ENCODE results near the gene P4HA2. TPM values are rescaled to one million over a fixed set of nuclear protein-coding genes. Genes with fewer than 3 reads are reported as not detected.

P4HA2 gene
- total and polyA plus RNA-seq, 9 of the 15 experiments (the other 6 are each of a cell fraction or from before 2014, with no cell fraction given), result 9.6 to 50.0 (median 12.7) TPM

- 54% methylated on average over 2 of the region's 2 CpGs for WGBS (ENCODE audit: insufficient coverage, low coverage, missing lambda C conversion rate)
- no peaks in the 10 kb centered on the region for H3K4me1 ChIP-seq (replicated peaks in 1 of 2; ENCODE audit: control insufficient read depth in 2 of 2, insufficient read depth in 2 of 2, low read length in 2 of 2)
- ChIA-PET CTCF (ENCODE audit: low intra/inter-chr PET ratio) (no interaction called here), POLR2A (interaction anchor here (1.1 to 2.2 kb wide), 6 partner anchors 7 to 25 kb away, joined by 3 to 6 read pairs (median 5); partner anchors contain the start of gene P4HA2)
- no peaks in the 10 kb centered on the region for H3K27me3 ChIP-seq (ENCODE audit: control insufficient read depth in 2 of 2, insufficient read depth in 2 of 2, low read length in 2 of 2)
- FAIRE-seq (no peak), ATAC-seq (no peak), DNase-seq (ENCODE audit: extremely low read depth in 1 of 4, low spot score in 3 of 4) (no peak)
- no peak overlapping the region for H2AFZ ChIP-seq (ENCODE audit: low read depth, low read length)
- no peaks in the 10 kb centered on the region; the same call in 1 of the 2 replicates for H4K20me1 ChIP-seq (replicated peaks; ENCODE audit: control insufficient read depth, insufficient read depth, low read length)
- intact Hi-C loops (cut with micrococcal nuclease), result no loop called here
- no peak overlapping the region for H3K27ac ChIP-seq (ENCODE audit: extremely low read depth, low read depth, low read length)
- no peaks in the 10 kb centered on the region for H3K9me3 ChIP-seq (replicated peaks; ENCODE audit: control insufficient read depth, insufficient read depth, low read depth, low read length)
- H3K9me1 ChIP-seq (ENCODE audit: control insufficient read depth, insufficient read depth, low read length), result no peaks in the 10 kb centered on the region
- H3K4me2 ChIP-seq (ENCODE audit: insufficient read depth, low read length), result no peak overlapping the region
- H3K36me3 ChIP-seq (ENCODE audit: control insufficient read depth, insufficient read depth, low read length), result peaks cover 8% of the 10 kb centered on the region; the same call in 2 of the 3 replicates
- no TSS peak for BruUV-seq (replicated peaks)
- H3K9ac ChIP-seq (ENCODE audit: insufficient read depth in 1 of 2, low read depth in 2 of 2, low read length in 2 of 2), result no peak overlapping the region
- no peak overlapping the region for H3K4me3 ChIP-seq
- in situ Hi-C loops (cut with MboI), result no loop called here
- H3K79me2 ChIP-seq (ENCODE audit: control insufficient read depth, insufficient read depth, low read length), result no peaks in the 10 kb centered on the region
- TF ChIP-seq GTF2A2 (tag; IDR thresholded peaks at IDR 0.05) (no peak), PREB (CRISPR knock-in tag; IDR thresholded peaks at IDR 0.05) (no peak), ARID1B (IDR thresholded peaks at IDR 0.05) (no peak), SRSF3 (IDR thresholded peaks at IDR 0.05; ENCODE audit: insufficient read depth, low read length) (no peak), ADNP (tag; IDR thresholded peaks at IDR 0.05) (no peak), CTBP1 (IDR thresholded peaks at IDR 0.05; ENCODE audit: borderline replicate concordance) (no peak), NCOA6 (IDR thresholded peaks at IDR 0.05) (no peak), ZFP30 (CRISPR knock-in tag; IDR thresholded peaks at IDR 0.05; ENCODE audit: borderline replicate concordance) (no peak), CCAR2 (IDR thresholded peaks at IDR 0.05; ENCODE audit: low read depth, low read length) (no peak), FOXP1 (CRISPR knock-in tag; IDR thresholded peaks at IDR 0.05) (no peak), ZNF584 (CRISPR knock-in tag; IDR thresholded peaks at IDR 0.05; ENCODE audit: low read depth) (no peak), FOXO4 (CRISPR knock-in tag; IDR thresholded peaks at IDR 0.05) (no peak), TGIF2 (CRISPR knock-in tag; IDR thresholded peaks at IDR 0.05) (no peak), HDGF (IDR thresholded peaks at IDR 0.05) (no peak)
- TF ChIP-seq, protein P1, sequence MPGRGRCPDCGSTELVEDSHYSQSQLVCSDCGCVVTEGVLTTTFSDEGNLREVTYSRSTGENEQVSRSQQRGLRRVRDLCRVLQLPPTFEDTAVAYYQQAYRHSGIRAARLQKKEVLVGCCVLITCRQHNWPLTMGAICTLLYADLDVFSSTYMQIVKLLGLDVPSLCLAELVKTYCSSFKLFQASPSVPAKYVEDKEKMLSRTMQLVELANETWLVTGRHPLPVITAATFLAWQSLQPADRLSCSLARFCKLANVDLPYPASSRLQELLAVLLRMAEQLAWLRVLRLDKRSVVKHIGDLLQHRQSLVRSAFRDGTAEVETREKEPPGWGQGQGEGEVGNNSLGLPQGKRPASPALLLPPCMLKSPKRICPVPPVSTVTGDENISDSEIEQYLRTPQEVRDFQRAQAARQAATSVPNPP (IDR thresholded peaks at IDR 0.05; ENCODE audit: borderline replicate concordance, insufficient read depth, insufficient read length), result no peak
These were observed 24.8 kb downstream of the P4HA2 start for GRCh38 chr5:132202711-132203463.

Data from K562 (cell line).